GM19438 (cell line): ENCODE measurements around the gene PRTN3.
"Not testable (repeated sequence)": the region's sequence is repeated elsewhere in the genome, so short reads cannot be mapped to it uniquely, and the experiment has no call there.

ENCODE experiments used
- ATAC-seq: cut with Tn5 transposase; IDR thresholded peaks from one replicate; pipeline ENCODE4 v1.9.1; 2021; ENCODE audit warnings: low read depth; ENCODE audit not compliant: unreplicated experiment

The PRTN3 gene

DNA sequence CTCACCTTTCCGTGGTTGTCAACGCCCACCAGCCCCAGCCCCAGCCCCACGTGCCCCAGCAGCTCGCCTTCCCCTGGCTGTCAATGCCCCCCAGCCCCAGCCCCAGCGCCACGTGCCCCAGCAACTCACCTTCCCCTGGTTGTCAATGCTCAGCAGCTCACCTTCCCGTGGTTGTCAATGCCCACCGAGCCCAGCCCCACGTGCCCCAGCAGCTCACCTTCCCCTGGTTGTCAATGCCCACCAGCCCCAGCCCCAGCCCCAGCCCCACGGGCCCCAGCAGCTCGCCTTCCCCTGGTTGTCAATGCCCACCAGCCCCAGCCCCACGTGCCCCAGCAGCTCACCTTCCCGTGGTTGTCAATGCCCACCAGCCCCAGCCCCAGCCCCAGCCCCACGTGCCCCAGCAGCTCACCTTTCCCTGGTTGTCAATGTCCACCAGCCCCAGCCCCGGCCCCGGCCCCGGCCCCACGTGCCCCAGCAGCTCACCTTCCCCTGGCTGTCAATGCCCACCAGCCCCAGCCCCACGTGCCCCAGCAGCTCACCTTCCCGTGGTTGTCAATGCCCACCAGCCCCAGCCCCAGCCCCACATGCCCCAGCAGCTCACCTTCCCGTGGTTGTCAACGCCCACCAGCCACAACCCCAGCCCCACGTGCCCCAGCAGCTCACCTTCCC is 37.3 kb downstream of the PRTN3 start:
- ATAC-seq = not testable (repeated sequence)

DNA sequence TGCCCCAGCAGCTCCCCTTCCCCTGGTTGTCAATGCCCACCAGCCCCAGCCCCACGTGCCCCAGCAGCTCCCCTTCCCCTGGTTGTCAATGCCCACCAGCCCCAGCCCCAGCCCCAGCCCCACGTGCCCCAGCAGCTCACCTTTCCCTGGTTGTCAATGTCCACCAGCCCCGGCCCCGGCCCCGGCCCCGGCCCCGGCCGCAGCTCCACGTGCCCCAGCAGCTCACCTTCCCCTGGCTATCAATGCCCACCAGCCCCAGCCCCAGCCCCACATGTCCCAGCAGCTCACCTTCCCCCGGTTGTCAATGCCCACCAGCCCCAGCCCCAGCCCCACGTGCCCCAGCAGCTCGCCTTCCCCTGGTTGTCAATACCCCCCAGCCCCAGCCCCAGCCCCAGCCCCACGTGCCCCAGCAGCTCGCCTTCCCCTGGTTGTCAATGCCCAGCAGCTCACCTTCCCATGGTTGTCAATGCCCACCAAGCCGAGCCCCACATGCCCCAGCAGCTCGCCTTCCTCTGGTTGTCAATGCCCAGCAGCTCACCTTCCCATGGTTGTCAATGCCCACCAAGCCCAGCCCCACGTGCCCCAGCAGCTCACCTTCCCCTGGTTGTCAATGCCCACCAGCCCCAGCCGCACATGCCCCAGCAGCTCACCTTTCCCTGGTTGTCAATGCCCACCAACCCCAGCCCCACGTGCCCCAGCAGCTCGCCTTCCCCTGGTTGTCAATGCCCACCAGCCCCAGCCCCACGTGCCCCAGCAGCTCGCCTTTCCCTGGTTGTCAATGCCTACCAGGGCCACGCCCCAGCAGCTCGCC is 38.2 kb downstream of the PRTN3 start:
- ATAC-seq = not testable (repeated sequence)

DNA sequence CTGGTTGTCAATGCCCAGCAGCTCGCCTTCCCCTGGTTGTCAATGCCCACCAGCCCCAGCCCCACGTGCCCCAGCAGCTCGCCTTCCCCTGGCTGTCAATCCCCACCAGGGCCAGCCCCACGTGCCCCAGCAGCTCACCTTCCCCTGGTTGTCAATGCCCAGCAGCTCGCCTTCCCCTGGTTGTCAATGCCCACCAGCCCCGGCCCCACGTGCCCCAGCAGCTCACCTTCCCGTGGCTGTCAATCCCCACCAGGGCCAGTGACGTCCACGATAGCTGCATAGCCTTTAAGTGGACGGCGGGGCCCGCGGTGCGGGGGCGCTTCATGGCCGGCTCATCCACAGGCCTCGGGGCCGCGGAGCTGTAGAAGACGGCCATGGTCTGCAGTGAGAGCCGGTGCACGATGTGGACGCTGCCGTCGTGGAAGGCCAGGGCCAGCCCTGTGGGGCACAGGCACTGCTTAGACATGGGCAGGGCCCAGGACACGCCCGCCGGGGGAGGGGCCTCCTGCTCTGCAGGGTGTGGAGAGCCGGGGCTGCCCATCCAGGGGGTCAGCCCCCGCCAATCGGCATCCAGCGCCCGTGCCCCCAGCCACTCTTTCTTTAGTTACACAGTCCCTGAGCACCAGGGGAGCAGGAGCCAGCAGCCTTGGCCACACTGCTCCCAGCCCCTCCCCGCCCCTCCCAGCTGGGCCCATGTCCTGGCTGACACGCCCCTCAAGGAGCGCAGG is 39.1 kb downstream of the PRTN3 start:
- ATAC-seq = no peak

DNA sequence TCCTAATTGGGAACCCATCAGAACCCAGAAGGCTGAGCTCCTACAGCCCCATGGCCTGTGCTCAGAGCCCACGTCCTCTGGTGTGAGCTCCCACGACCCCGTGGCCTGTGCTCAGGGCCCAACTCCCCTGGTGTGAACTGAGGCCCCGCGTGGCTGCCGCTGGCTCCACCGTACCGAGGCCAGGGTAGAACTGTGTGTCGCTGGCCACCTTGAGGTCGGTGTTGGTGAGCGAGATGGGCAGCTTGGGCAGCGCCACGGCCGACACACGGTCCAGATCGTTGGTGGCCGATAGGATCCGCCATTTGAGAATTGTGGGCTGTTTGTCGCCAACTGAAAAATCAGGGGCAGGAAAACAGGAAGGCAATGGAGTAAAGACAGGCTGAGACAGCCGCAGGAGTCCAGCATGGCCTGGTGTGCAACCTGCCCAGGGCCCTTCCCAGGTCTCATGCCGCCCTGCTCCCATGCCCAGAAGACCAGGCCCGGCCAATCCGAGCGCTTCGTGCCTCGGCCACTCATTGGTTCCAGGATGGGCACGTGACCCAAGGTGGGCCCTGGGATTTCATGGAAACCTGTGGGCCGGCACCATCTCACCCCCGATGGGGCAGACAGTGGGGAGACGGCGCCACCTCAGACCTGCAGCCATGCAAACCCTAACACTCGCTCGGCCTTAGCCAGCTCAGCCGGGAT is 40.7 kb downstream of the PRTN3 start:
- ATAC-seq = no peak

- no peak for ATAC-seq
These were observed 42.2 kb downstream of the PRTN3 start for GRCh38 chr19:882871-883497.

DNA sequence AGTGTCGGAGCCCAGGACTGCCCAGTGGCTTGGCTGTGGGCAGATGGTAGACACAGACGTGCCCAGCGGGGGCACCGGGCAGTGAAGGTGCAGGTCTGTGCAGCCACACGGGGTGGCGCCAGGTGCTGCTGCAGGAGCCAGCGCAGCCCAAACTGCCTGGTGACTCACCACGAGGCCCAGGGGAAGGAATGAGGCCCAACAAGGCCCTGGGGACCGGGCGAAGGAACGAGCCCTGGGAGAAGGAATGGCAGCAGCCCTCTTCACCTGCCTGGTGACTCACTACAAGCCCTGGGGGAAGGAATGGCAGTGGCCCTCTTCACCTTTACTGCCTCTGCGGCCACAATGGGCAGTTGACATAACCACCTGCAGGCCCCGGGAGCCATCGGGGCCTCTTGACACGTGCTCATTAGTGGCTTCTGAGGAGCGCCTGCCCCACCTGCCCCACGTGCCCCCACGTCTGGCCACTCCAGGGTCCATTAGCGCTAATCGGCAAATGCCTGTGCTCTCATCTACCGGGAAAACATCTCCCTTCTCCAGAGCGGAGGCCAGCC is 42.9 kb downstream of the PRTN3 start:
- no peak for ATAC-seq

DNA sequence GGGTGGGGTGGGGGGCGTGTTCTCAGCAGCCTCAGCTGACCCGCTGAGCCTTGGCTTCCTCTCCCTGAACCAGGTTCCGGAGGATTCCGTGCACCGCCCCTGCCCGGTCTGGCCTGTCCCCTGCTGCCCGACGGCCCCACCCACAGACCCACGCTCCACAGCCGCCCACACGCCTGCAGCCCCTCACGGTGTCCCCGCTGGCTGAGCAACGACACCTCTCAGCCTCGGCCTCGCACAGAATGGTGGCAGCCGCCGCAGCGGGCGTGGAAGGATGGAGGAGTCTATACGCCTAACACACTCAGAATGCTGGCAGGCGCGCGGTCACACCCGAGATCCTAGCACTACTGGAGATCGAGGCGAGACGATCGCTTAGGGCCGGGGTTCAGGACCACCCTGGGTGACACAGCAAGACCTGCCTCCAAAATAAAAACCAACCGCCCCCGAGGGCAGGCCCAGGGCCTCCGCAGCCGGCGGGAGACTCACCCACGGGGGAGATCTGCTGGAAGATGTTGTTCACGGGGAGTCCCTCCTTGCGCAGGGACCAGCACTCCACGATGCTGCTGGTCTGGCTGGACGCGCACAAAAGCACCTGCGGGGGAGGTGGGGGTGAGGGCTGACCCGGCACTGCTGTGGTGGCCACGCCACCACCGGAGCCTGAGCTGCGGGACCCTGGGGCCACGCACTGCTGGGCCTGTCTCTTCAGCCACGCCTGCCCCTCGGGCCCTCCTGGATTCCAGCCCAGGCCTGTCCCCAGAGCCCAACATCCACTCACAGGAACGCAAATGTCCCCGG is 43.8 kb downstream of the PRTN3 start:
- no peak for ATAC-seq

GRCh38 chr19:885536-886224 is 44.9 kb downstream of the PRTN3 start:
- ATAC-seq = no peak

DNA sequence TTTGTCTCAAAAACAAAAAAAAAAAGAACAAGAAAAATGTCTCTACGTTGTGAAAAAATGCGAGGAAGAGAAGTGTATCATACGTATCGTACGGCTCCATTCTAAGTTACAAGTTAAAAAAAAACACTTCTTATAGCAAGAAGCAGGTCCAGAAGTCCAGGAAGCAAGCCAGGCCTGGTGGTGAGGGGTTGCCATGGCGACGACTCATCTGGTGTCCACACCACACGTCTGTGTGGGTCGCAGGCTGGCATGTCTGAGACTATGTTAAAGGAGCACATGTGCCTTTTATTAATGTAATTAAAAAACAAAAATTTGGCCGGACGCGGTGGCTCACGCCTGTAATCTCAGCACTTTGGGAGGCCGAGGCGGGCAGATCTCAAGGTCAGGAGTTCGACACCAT is 46.3 kb downstream of the PRTN3 start:
- no peak for ATAC-seq

GRCh38 chr19:887599-887998 is 46.8 kb downstream of the PRTN3 start:
- ATAC-seq = no peak

DNA sequence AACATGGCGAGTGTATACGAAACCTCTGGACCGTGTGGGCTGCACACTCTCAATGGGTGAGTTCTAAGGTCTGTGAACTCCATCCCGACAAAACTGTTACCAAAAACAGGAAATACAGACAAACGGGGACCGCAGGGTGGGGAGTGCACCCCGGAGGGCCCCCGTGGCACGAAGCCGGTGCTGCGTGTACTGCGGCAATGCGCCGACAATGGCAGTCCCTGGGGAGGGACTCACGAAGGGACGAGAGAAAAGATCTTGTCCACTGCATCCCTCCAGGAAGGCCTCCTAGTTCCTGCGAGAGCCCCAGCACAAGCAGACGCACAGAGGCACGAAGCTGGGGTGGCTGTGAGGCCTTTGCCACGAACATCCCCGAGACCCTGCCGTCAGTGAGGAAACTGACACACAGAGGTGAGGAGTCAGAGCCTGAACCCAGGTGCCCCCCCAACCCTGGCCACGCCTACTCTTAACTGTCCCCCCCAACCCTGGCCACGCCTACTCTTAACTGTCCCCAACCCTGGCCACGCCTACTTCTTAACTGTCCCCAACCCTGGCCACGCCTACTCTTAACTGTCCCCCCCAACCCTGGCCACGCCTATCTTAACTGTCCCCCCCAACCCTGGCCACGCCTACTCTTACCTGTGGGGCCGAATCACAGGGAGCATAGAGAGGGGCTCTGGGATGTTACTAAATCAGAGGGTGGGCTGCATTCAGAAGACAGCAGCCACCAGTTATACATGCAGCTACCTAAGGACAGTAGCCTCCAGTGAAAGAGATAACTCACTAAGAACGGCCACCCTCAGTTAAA is 48.0 kb downstream of the PRTN3 start:
- ATAC-seq = no peak

- ATAC-seq = no peak
These were observed 49.0 kb downstream of the PRTN3 start for GRCh38 chr19:889662-890295.

- no peak for ATAC-seq
These were observed 50.0 kb downstream of the PRTN3 start for GRCh38 chr19:890831-891230.

DNA sequence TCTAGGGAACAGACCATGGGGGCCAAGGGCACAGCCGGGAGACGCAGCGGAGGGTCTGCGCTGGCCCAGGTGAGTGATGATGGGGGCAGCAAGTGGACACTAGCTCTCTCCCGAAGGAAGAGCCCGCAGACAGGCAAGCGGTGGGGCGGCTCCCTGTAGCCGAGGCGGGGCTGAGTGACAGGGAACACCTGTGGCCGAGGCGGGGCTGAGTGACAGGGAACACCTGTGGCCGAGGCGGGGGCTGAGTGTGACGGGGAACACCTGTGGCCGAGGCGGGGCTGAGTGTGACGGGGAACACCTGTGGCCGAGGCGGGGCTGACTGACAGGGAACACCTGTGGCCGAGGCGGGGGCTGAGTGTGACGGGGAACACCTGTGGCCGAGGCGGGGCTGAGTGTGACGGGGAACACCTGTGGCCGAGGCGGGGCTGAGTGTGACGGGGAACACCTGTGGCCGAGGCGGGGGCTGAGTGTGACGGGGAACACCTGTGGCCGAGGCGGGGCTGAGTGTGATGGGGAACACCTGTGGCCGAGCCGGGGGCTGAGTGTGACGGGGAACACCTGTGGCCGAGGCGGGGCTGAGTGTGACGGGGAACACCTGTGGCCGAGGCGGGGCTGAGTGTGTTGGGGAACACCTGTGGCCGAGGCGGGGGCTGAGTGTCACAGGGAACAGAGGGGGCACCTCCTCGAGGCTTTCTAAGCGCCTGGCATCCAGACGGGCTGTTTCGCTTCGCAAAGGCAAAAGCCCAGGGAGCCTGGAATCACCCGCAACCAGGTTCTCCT is 50.8 kb downstream of the PRTN3 start:
- not testable (repeated sequence) for ATAC-seq

DNA sequence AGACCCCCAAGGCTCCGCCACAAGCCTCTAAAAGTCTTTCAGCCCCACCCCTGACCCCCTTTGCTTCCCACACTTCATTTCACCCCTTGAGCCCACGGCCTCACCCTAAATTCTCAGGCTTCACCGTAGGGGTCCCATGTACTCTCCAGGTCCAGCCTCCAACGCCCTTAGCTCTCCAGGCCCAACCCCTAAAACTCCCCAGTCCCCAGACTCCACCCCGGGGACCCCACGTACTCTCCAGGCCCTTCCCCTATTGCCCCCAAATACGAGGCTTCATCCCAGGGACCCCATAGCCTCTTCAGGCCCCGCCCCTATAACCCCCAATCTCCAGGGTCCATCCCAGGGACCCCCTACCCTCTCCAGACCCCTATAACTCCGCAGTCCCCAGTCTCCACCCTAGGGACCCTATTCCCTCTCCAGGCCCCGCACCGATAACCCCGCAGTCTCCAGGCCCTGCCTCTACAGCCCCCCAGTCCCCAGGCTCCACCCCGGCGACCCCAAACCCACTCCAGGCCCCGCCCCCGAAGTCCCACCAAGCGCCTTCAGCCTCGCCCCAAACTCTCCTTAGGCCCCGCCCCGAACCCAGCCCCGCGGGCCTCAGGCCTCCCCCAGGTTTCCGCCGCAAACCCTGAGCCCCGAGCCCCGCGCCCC is 51.6 kb downstream of the PRTN3 start:
- no peak for ATAC-seq
